ENCODE results near the gene NRG3.

- TF ChIP-seq CTCF (conservative IDR thresholded peaks at IDR 0.05; ENCODE audit: low read length), result no peak
- no peak for TF ChIP-seq EZH2phosphoT487 (IDR thresholded peaks at IDR 0.05; ENCODE audit: borderline replicate concordance, low read depth, low read length)
Measured at GRCh38 chr10:82038587-82038986, 163.6 kb downstream of the NRG3 start.
